ENCODE results near the gene MOB3A. TPM values are rescaled to one million over a fixed set of nuclear protein-coding genes. Genes with fewer than 3 reads are reported as not detected.

Gene MOB3A
- total and polyA plus RNA-seq, 10 of the 15 experiments (the other 5 are each of a cell fraction or from before 2014, with no cell fraction given) = 7.5 to 229 (median 79.4) TPM

- TF ChIP-seq ZBTB4 (CRISPR knock-in tag; IDR thresholded peaks at IDR 0.05) (no peak), BCL11A (IDR thresholded peaks at IDR 0.05; ENCODE audit: low read depth, low read length) (no peak), RUNX3 (IDR thresholded peaks at IDR 0.05; ENCODE audit: low read length) (no peak), MTA3 (IDR thresholded peaks at IDR 0.05; ENCODE audit: borderline replicate concordance, low read length) (no peak), USF2 (IDR thresholded peaks at IDR 0.05; ENCODE audit: borderline replicate concordance, low read depth, low read length) (no peak), MYC (IDR thresholded peaks at IDR 0.05; ENCODE audit: insufficient read depth, insufficient read length, insufficient replicate concordance, low read length, severe bottlenecking) (no peak), MEF2A (IDR thresholded peaks at IDR 0.05; ENCODE audit: insufficient read depth, low read depth, low read length) (no peak), CREM (IDR thresholded peaks at IDR 0.05; ENCODE audit: low read depth) (no peak), RB1 (IDR thresholded peaks at IDR 0.05; ENCODE audit: borderline replicate concordance) (no peak), POLR2A (IDR thresholded peaks at IDR 0.05; ENCODE audit: low read depth, low read length) (no peak), MTA2 (IDR thresholded peaks at IDR 0.05; ENCODE audit: low read depth) (no peak)
Observed at GRCh38 chr19:2114218-2114617, 18.1 kb upstream of the MOB3A start (continued).

All from GM12878 (cell line).